IPS DF 19.7 (cell line): ENCODE results near the gene HIVEP3.

ENCODE experiments used
- DNase-seq: peaks from one replicate; pipeline ENCODE4 v3.0.0-alpha.2; 2013; ENCODE audit warnings: low read depth, low spot score

HIVEP3 gene

GRCh38 chr1:41762251-41762650, 156.5 kb downstream of the HIVEP3 start:
- DNase-seq, result no peak

- no peak for DNase-seq
These were observed 159.7 kb downstream of the HIVEP3 start for GRCh38 chr1:41758904-41759548.

GRCh38 chr1:41758500-41758899, 160.2 kb downstream of the HIVEP3 start:
- no peak for DNase-seq

GRCh38 chr1:41754540-41754939, 164.2 kb downstream of the HIVEP3 start:
- DNase-seq, result no peak

GRCh38 chr1:41752514-41753170, 166.1 kb downstream of the HIVEP3 start:
- DNase-seq, result no peak

- DNase-seq, result no peak
These were observed 166.8 kb downstream of the HIVEP3 start for GRCh38 chr1:41751804-41752513.

- no peak for DNase-seq
These were observed 168.6 kb downstream of the HIVEP3 start for GRCh38 chr1:41749991-41750745.

- DNase-seq, result no peak
These were observed 173.7 kb downstream of the HIVEP3 start for GRCh38 chr1:41745022-41745421.

- no peak for DNase-seq
These were observed 175.4 kb downstream of the HIVEP3 start for GRCh38 chr1:41743366-41743765.

GRCh38 chr1:41742219-41742618, 176.5 kb downstream of the HIVEP3 start:
- DNase-seq, result no peak

GRCh38 chr1:41741244-41741643, 177.5 kb downstream of the HIVEP3 start:
- no peak for DNase-seq

- no peak for DNase-seq
These were observed 178.0 kb downstream of the HIVEP3 start for GRCh38 chr1:41740630-41741239.

GRCh38 chr1:41740058-41740457, 178.7 kb downstream of the HIVEP3 start:
- no peak for DNase-seq

GRCh38 chr1:41739061-41739955, 179.4 kb downstream of the HIVEP3 start:
- DNase-seq, result no peak

- no peak for DNase-seq
These were observed 180.2 kb downstream of the HIVEP3 start for GRCh38 chr1:41738475-41738874.

- no peak for DNase-seq
These were observed 180.7 kb downstream of the HIVEP3 start for GRCh38 chr1:41738006-41738405.

GRCh38 chr1:41735631-41736260, 183.0 kb downstream of the HIVEP3 start:
- DNase-seq, result no peak

GRCh38 chr1:41735139-41735538, 183.6 kb downstream of the HIVEP3 start:
- no peak for DNase-seq

GRCh38 chr1:41734201-41734970, 184.3 kb downstream of the HIVEP3 start:
- no peak for DNase-seq
